NCI-H2107 (cell line): ENCODE data around the gene MOB4.

Source experiments
- DNase-seq: peaks from one replicate; lab custom pipeline; 2025; lab: John Stamatoyannopoulos, UW

Gene MOB4

DNA sequence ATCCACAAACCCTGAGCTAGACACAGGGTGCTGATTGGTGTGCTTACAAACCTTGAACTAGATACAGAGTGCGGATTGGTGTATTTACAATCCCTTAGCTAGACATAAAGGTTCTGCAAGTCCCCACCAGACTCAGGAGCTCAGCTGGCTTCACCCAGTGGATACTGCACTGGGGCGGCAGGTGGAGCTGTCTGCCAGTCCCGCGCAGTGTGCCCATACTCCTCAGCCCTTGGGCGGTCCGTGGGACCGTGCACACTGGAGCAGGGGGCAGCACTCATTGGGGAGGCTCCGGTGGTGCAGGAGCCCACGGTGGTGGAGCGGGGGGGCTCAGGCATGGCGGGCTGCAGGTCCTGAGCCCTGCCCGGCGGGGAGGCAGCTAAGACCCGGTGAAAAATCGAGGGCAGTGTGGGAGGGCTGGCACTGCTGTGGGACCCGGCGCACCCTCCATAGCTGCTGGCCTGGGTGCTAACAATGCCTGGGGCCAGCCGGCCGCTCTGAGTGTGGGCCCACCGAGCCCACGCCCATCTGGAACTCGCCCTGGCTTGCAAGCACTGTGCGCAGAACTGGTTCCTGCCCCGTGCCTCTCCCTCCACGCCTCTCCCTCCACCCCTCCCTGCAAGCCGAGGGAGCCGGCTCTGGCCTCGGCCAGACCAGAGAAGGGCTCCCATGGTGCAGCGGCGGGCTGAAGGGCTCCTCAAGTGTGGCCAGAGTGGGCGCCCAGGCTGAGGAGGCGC is 75.6 kb downstream of the MOB4 start:
- DNase-seq, result no peak

DNA sequence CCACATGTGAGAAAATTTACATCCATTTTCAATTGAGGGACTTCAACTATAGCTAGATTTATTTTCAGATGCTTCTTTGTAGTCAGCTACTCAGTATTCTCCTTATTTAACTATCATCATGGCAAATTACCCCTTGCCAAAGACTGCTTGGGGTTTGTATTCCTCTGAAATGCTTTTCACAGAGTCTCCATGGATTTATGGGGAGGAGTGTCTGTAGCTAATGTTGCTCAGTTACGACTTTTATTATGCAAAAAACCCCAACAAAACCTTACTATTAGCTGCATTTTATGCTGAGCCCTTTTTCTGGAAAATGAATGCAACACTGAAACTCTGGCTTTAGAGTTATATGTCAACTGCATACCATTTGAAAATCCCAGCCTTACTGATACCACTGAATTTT is 80.9 kb downstream of the MOB4 start:
- no peak for DNase-seq

DNA sequence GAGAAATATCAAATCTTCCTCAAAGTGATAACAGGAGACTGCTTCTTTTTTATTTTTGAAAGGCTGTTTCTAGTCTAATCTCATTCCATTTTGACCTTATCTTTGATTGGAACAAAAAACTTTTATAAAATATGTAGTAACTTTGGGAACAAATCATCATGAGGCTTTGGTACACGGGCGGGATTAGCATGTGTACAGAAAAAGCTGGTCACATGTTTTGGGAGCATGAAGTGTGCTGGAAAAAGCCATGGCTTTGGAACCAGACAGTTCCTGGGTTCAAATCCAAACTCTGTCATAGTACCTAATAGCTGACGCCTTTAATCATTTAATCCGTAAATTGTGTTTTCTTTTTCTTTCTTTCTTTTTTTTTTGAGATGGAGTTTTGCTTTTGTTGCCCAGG is 81.3 kb downstream of the MOB4 start:
- DNase-seq, result no peak

DNA sequence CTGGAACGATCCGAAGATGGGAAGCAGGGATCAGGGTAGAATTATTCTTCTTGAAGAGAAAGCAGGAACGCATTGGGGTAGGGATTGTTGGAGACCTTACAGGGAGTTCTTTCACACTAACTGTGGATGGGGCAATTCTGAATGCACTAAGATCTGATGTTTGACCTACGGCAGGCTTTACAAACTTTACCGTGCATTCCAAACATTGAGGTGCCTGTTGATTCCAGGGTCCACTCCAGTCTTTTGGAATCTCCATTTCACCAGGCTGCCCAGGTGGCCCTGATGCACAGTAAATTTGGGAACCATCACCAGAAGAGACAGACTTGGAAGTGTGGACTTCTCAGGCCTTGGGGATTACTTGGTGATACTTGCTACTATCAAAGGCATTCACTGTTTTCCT is 82.6 kb downstream of the MOB4 start:
- no peak for DNase-seq

DNA sequence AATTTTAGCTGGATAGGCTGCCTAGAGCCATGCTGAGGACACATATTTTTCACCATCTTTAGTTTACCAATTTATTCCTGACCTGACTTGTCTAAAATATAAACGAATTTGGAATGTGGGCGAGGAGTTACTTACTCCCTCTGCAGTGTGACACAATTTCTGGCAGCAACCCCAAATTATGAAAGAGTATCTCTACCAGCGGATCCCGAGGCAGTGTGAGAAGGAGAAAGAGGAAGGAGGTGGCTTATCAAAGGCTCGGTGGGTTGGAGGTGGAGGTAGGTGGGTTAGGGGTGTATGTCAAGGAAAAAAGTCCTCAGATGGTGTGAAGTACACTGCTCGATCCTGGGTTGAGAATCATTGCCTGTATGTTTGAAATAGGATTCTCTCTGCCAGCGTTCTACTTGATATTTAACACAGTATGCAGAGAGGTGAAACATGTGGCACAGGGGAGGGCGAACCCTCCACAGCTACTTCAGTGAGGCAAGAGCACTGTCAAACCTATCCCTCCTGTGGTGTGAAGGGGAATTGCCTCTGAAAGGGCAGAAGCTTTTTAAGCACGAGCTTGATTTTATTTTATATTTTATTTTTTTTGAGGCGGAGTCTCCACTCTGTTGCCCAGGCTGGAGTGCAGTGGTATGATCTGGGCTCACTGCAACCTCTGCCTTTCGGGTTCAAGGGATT is 83.6 kb downstream of the MOB4 start:
- DNase-seq, result peak; percentile 24

DNA sequence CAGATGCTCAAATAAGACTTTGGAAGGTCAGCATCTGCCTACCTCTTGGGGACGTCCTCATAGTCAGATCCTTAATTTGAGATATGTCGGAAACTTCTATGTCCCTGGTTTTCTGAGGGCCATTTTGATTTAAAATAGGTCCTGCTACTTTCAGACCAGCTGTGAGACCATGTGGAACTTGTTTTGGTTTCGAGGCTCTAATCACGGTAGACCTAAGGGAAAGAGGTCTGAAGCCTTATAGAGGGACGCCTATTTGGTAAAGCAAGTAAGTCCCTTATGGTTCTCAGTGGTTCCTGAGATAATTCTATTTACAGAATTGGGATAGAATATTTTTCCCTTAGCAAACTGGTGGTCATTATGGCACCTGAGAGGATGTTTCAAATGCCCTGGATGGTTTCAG is 84.4 kb downstream of the MOB4 start:
- no peak for DNase-seq

DNA sequence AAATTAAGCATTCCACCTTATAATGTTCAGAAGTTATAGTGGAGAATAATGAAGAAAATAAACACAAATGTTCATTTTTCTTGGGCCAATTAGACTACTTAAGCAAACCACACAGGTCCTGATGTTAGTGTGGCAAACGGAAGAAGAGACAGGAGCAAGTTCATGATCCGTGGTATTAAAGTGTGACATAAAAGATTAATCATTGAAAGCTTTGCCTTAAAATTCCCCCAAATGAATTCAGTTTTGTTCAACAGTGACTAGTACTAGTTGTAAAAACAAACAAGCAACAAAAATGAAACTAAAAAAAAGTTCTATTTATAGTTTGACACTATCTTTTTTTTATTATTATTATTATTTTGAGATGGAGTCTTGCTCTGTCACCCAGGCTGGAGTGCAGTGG is 85.9 kb downstream of the MOB4 start:
- DNase-seq, result no peak
